HG03521 (cell line): ENCODE results near the gene DMD.

ENCODE experiments used
- ATAC-seq: cut with Tn5 transposase; IDR thresholded peaks from one replicate; pipeline ENCODE4 v1.9.1; 2021; ENCODE audit warnings: mild to moderate bottlenecking, moderate library complexity; ENCODE audit not compliant: unreplicated experiment

DMD gene

DNA sequence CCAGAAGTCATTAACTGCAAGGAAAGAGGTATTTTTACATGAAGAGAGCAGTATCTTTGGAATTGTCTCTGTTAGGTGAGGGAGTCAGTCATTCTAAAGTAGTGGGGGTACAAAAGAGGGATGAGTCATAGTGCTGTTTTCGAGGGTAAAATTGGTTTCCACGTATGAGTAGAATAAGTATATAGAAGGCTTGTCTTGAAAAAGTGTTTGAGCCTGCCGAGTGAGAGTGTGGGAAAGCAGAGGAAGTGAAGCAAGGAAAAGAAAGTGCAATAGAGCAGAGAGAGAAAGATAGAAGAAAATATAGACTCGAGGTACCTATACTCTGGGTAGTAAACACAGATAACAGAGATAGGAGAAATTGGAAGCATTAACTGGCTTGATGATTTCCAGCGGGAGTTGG lies 696.4 kb downstream of the DMD start:
- no peak for ATAC-seq

DNA sequence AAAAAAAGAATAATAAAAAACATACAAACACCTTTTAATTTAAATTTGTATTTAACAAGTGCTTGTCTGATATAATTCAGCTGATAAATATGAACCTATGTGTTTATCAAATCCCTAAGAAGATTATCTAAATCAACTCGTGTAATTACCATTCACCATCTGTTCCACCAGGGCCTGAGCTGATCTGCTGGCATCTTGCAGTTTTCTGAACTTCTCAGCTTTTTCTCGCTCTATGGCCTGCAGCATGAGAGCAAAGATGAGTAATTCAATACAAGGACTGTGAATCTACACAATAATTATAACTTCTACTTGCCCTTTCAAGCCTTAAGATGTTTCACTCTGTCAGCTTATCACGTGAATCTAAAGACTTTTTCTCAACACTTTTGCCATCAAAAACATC lies 709.7 kb downstream of the DMD start:
- ATAC-seq, result no peak

DNA sequence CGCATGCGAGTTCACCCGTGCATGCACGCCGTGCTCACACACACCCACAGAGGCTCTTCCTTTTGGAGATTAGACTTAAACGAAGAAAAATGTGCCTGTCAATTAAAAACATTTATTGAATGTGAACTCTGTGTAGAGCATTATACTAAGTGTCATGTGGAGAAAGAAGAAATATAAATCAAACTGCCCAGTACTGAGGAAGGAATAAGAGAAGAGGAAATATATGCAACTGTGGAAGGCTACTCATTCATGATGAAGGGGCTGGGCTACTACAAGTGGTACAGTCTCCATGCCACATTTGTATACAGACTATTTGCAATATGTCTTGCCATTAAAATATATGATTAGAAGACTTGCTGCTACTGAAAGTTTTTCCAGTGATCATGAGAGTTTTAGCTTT lies 714.7 kb downstream of the DMD start:
- ATAC-seq, result no peak

DNA sequence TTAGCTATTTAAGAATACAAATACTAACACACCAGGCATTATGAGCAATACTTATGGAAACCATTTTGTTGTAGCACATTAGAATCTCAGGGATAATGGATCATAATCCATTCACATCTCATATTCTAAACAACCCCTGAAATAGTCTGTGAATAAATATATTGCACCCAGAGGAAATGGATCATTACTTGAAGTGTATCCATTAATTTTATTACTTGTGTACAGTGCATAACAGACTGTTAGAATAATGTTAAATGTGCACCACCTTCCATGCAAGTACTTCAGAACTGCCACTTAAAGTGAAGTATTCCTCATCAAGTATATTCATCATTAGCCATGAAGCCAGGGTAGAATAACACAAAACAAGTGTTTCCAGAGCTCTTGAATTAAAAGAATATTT lies 715.5 kb downstream of the DMD start:
- no peak for ATAC-seq

DNA sequence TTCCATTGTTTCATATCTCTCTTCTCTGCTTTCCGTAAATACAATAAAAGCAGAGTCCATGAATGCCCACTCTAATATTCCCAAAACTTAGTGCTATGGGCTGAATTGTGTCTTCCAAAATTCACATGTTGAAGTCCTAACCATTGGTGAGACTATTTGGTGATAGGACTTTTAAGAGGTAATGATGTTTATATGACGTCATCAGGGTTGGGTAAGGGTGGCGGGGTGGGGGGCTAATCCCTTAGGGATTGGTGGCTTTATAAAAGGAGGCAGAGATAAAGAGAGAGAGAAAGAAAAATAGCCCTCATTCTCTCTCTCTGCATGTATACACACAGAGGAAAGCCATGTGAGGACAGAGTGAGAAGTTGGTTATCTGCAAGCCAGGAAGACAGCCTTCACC lies 722.2 kb downstream of the DMD start:
- no peak for ATAC-seq

DNA sequence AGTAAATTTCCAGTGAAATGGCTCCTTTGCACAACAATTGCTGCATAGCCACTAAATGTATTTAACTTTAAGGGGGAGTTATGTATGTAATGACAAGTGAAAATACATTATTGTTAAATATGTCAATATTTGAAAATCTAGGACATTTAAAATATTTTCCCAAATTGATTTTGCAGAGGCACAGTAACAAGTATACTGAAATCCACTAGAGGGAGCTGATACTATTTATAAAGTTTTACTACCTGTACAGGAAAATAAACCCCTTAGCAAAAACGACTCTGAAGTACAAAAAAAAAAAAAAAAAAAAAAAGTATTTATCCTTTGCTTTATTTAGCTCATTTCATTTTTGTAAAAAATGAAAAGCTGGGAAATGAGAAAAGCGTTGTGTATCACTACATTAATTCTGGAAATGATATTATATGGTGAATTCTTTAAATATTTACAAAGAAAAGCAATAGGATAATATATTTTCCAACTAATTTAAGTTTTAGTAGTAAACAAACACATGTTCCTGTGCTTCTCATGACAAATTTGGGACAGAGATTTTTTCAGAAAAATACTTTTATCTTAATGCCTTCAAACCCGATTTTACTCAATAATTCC lies 727.7 kb downstream of the DMD start:
- ATAC-seq, result no peak

DNA sequence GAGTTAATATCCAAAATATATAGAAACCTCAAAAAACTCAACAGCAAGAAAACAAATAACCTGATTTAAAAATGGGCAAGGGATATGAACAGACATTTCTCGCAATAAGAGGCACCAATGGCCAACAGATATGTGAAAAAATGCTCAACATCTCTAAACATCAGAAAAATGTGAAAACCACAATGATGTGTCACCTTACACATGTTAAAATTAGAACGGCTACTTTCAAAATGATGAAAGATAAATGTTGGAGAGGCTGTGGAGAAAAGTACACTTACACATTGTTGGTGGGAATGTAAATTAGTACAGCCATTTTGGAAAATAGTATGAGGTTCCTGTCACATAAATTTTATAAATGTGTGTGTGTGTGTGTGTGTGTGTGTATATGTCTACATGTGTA lies 731.3 kb downstream of the DMD start:
- no peak for ATAC-seq

DNA sequence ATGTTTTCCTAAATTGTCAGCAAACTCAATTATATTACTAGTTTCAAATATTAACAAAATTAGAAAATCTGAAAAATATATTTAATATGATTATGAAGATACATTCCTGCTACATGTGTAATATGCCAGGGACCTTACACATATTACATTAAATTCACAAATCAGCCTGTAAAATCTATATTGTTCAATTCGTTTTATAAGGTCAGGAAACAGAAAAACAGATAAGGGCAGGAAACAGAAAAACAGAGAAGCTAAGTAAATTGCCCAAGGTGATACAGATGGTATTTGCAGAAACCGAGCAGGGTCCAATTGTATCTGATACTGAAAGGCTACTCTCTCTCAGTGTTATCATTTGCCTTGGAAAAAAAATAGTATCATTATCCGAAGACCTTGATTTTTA lies 739.0 kb downstream of the DMD start:
- no peak for ATAC-seq

DNA sequence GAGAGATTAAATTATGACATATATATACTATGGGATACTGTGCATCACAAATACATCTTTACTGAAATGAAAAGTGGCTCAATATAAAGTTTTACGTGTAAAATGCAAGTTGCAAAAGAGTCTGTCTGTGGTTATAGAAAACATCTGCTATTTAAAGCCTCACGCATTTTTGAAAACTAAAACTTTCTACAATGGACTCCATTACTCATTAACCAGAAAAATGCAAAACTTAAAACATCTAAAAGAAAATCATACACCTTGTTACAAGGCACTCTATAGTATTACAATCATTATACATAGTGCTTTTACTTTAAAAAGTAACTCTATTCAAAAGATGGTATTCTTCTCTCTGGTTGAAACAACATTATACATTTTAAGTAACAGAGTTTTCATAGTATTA lies 755.6 kb downstream of the DMD start:
- no peak for ATAC-seq

DNA sequence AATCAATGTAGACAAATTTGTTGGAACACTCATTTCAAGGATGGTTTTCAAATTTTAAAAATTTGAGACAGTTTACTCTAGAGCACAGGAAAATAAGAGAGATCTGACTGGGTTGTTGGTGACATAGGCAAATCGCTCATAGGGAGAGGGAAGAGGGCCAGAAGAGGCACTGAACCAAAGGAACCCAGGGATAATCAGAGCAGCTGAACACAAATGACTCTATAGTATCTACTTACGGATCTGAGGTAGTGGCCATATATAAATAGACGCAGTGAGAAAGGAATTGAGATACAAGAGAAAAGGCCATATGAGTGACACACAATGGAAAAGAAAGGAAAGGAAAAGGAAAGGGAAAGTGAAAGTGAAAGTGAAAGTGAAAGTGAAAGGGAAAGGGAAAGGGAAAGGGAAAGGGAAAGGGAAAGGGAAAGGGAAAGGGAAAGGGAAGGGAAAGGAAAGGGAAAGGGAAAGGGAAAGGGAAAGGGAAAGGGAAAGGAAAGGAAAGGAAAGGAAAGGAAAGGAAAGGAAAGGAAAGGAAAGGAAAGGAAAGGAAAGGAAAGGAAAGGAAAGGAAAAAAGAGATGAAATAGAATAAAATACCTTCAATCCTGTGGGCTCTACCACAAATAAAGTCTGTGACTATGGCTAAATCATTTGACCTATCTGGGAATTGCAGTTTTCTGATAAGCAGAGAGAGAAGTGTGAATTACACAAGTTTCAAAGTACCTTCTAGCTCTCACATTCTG lies 759.2 kb downstream of the DMD start:
- no peak for ATAC-seq

DNA sequence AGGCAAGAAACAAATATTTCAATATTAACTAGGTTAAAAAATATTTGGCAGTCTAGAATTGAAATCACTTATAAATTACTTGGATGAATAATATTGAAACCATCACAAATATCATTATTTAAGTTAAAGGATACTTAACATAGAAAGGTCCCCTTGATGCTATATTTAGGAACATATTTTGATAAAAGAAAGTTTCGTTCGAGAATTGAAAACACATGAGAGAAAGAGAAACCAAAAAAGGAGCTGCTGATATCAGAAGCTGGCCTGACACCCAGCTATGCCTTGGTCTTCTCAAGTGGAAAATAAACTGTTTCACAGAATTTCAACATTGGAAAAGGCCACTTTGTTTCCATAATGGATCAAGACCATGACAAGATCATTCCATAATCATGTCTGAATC lies 762.4 kb downstream of the DMD start:
- ATAC-seq, result peak; percentile 53

DNA sequence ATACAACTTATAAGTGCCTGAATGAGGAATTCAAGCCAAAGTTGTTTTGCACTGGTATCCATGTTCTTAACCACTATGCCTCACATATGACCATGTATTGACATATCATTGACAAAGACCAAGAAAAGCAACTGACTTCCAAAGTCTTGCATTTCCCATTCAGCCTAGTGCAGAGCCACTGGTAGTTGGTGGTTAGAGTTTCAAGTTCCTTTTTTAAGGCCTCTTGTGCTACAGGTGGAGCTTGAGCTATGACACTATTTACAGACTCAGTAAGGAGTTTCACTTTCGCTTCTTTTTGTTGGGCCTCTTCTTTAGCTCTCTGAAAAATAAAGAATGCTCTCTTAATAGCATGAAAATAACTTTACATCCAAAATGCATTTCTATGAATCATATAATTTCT lies 763.0 kb downstream of the DMD start:
- ATAC-seq, result peak; percentile 99

DNA sequence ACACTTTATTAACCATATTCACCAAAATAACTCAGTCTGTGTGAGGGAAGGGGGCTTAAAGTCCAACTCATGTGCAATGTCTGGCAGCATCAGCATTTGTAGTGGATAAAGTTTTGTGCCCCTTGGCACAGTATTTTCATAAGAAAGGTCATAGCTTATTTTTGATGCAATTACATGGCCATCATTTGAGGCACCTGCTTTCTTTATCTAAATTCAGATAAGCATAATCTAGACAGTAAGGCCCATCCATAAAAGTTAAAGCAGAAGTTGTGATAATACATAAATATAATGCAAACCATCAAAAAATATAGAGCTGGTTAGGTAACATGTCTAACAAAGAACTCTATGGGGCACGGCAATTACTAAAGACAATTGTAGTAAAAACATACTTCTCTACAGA lies 763.7 kb downstream of the DMD start:
- ATAC-seq, result no peak

DNA sequence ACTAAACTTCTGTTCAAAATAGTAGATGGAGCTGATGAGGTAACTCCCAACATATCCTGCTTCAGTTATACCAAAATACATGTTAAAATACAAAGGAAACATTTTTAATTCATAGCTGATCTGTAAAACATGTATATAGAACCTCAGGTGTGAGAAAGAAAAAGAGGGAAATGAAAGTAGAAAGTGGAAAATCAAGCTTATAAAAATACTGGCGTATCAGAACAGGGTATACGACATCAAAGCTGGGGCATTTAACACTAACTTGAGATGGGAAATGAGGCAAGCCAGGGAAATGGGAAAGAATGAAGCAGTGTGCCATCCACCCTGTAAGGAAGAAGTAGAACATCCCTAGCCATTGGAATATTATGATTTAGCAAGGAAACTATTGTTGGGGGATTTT lies 767.5 kb downstream of the DMD start:
- no peak for ATAC-seq

DNA sequence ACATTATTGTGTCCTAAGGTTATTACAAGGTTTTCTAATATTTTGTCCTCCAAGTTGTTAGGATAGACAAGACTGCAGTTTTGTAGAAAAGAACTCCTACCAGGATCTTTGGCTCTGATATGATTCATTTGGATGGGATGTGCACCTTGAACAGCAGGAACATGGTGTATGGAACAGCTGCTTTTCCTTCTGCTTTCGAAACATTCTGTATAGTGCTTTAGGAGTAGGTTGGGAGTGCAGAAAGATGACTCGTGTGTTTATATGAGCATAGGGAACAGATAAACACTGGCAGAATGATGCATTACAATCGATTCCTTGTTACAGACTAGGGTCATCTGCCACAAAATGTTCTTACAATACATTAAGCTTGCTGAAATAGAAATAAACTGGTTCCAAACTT lies 790.1 kb downstream of the DMD start:
- ATAC-seq, result no peak

DNA sequence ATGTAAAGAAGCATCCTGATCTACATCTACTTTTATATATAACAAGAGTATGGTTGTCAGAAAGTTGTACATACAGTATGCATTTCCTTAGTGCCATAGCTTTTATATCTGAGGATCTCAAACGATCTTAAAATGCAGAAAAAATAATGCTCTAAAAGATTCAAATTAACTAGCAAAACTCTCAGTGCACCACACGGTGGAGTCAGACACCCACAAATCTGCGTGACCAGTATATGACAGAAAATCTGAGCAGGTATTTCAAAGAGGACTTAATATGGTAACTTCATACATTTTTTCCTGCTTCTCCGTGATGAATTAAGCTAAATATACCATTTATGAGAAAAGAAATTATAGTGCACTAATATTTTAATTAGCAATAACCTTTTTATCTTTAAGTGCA lies 803.0 kb downstream of the DMD start:
- no peak for ATAC-seq

DNA sequence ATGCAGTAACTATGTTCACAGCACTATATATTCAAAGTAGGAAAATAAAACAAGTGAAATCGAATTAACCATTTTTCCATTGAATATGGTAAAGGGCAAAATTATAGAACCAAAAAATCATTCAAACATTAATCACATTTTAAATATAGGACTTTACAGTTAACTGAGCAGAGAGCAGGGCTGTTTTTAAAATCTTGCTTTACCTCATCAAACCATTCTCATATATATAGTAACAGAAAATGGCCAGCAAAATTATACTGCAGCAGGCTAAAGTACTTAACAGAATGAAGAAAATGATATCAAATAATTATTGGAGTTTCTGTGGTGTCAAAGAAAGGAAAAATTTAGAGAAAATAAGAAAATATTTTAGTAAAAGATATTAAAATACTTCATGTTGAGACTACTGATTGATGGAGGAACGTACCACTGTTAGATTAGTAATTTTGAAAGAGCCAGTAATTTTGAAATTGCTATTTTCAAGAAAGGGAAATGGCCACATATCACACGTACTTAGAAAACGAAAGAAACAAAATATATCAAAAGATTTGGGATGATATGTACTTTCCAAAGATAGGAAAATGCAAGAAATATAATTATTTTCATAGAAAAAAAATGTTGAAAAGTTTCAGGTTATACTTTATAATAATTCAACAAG lies 813.7 kb downstream of the DMD start:
- no peak for ATAC-seq

DNA sequence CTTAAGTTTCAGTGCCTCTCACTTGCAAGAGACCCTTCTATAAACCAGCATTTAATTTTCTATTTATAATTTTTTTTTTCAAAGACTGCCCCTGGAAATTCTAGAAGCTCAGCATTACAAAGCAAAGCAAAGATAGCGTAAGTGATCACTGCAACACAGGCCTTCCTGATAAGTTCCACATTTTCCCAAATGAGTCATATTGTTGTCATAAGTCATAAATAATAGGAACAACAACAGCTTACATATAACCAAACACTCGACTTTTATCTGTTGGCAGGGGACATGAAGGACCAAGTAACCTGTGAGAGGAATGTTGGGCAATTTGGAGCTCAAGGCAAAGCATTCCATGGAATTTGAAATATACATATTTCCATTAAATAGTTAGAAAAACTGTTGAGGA lies 815.5 kb downstream of the DMD start:
- no peak for ATAC-seq

DNA sequence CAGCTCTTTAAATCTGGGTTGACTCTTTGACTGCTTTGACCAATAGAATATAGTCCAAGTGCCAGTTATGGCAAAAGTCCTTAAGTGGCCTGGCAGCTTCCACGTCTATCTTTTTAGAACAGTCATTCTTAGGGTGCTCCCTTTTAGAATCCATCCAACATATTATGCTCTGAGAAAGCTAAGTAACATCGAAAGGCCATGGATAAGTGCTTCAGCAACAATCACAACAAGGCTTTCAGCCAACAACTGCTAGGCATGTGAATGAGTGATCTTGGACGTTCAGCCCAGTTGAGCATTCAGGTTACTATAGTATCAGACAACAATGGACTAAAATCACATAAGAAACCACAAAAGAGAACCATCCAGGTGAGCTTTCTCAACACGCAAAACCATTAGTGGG lies 818.7 kb downstream of the DMD start:
- ATAC-seq, result no peak

DNA sequence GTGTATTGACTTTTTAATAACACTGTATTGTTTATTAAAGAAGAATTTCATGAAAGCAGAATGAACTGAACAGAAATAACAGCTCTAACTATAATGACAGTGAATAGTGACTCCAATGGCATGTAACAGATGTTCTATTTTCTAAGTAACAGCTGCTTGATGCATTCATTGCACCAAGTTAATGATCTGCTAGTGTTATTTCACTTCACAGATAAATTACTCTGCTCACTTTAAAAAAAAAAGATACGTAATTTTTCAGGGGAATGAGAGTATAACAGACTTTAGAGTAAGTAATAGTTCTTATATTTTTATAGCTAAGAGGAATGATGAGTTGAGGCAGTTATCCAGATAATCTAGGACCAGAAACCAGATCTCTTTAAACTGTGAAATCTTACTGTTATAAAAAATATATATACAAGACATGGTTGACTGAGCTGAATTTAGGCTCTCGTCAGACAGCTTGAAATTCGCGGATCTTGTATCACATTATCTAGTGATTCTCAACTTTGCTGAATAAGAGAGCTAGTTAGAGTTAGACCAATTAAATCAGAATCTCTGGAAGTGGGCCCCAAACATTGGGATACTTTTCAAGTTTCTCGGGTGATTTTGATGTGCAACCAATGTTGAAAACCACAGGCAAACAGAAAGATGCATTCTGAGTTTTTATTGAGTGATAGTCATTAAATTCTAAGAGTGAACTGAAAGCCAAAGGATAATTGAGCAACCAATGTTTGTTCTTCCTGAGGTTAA lies 840.7 kb downstream of the DMD start:
- ATAC-seq, result no peak

DNA sequence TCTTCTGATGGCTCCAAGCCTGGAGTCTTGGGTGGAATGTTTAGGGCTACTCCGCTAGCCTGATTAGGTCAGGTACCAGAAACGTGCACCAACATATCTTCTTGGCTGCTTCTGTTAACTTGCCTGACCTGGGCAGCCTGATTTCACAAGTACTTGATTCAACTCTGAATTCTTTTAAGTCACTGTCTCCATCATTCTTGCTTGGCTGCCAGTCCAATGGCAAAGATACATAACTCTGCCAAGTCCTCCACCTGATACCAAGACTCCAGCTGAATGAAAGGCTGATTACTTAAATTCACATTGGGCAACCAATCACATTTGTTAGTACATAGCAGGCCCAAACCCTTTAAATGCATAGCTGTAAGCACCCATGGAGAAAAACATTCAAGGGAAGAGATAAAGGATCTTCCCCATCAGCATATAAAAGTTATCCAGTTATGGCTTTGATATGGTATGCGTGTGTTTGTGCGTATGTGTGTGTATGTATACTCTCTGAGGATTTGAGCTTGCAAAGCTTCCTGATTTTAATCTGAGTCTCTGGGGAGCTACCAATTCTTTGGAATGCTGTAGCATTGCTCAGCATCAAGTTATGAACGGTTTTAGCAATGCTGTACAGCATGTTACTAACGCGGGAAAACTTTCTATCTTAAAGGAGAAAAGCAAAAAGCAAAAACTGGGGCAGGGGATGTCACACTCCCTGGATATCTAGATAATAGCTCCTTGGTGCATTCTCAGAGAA lies 917.2 kb downstream of the DMD start:
- ATAC-seq, result no peak
